ENCODE results near the gene HPSE2. TPM values are rescaled to one million over a fixed set of nuclear protein-coding genes. Genes with fewer than 3 reads are reported as not detected.

The HPSE2 gene
- total and polyA plus RNA-seq, 2 of the 13 experiments (the other 11 are each of a cell fraction or from before 2014, with no cell fraction given) = 0.01 TPM; not detected in 1

- no peak for TF ChIP-seq ZHX2 (IDR thresholded peaks at IDR 0.05; ENCODE audit: low read depth)
- TF ChIP-seq ZHX2 (CRISPR knock-in tag; IDR thresholded peaks at IDR 0.05; ENCODE audit: borderline replicate concordance) = no peak
- no peak for TF ChIP-seq KLF16 (CRISPR knock-in tag; IDR thresholded peaks at IDR 0.05)
- TF ChIP-seq TRIM22 (IDR thresholded peaks at IDR 0.05) = no peak
- no peak for TF ChIP-seq ARID2 (CRISPR knock-in tag; IDR thresholded peaks at IDR 0.05; ENCODE audit: borderline replicate concordance)
- no peak for TF ChIP-seq IKZF1 (IDR thresholded peaks at IDR 0.05)
- no peak for TF ChIP-seq RAD21 (CRISPR knock-in tag; IDR thresholded peaks at IDR 0.05)
- TF ChIP-seq DPF2 (CRISPR knock-in tag; IDR thresholded peaks at IDR 0.05; ENCODE audit: borderline replicate concordance, low read depth) = no peak
- no peak for TF ChIP-seq SRF (IDR thresholded peaks at IDR 0.05; ENCODE audit: low read depth, low read length)
These were observed 615.1 kb downstream of the HPSE2 start (continued) for GRCh38 chr10:98620503-98620902.
